Immature natural killer cell (primary cell): ENCODE results near the gene PSME3. TPM values are rescaled to one million over a fixed set of nuclear protein-coding genes. Genes with fewer than 3 reads are reported as not detected.
"Not testable (repeated sequence)": the region's sequence is repeated elsewhere in the genome, so short reads cannot be mapped to it uniquely, and the experiment has no call there.

Source experiments
- DNase-seq, 3 donors: peaks; one replicate each; pipeline ENCODE4 v3.0.0; 2022; ENCODE audit warnings: mixed read lengths in 1 of 3
- H3K27ac Mint-ChIP-seq, 6 donors: one replicate each; pipeline ENCODE4 v1.8.0; 2020; ENCODE audit warnings: mixed read lengths in 6 of 6, mild to moderate bottlenecking in 5 of 6, inconsistent platforms in 4 of 6, moderate library complexity in 3 of 6
- H3K27me3 Mint-ChIP-seq, 3 donors: one replicate each; pipeline ENCODE4 v1.8.0; 2020 to 2021; ENCODE audit warnings: low read depth in 3 of 3, mild to moderate bottlenecking in 3 of 3, mixed read lengths in 3 of 3, moderate library complexity in 3 of 3, inconsistent platforms in 1 of 3
- H3K36me3 Mint-ChIP-seq, 3 donors: one replicate each; pipeline ENCODE4 v1.8.0; 2020; ENCODE audit warnings: mixed read lengths in 3 of 3, inconsistent platforms in 2 of 3, mild to moderate bottlenecking in 2 of 3
- H3K4me1 Mint-ChIP-seq, 2 donors: one replicate each; pipeline ENCODE4 v1.8.0; 2020; ENCODE audit warnings: inconsistent platforms in 2 of 2, mild to moderate bottlenecking in 2 of 2, mixed read lengths in 2 of 2, moderate library complexity in 1 of 2
- H3K4me3 Mint-ChIP-seq, 5 donors: one replicate each; pipeline ENCODE4 v1.8.0; 2020; ENCODE audit warnings: mild to moderate bottlenecking in 5 of 5, mixed read lengths in 5 of 5, inconsistent platforms in 3 of 5, moderate library complexity in 3 of 5
- H3K9me3 Mint-ChIP-seq, 6 donors: one replicate each; pipeline ENCODE4 v1.8.0; 2020; ENCODE audit warnings: mild to moderate bottlenecking in 6 of 6, mixed read lengths in 6 of 6, inconsistent platforms in 4 of 6, moderate library complexity in 3 of 6
- polyA plus RNA-seq, 3 donors: library from polyadenylated mRNA; unstranded; fragments of 300-500 nt; fragmentation: Illumina TruSeq; gene quantifications; one replicate each; pipeline ENCODE4 v1.2.3, GENCODE V29; 2021

Gene PSME3
- polyA plus RNA-seq, 3 donors from 2014 or later: 122 to 200 (median 161) TPM

- Mint-ChIP-seq H3K27ac (peak overlapping the region in 1 of 6 donors; percentile 57), H3K27me3 (peaks cover 4 to 13% (median 5%) of the 10 kb centered on the region in 3 donors)
Observed at GRCh38 chr17:42866631-42867575, 33.7 kb downstream of the PSME3 start.

GRCh38 chr17:42867694-42868261 lies 34.6 kb downstream of the PSME3 start:
- not testable (repeated sequence) for H3K4me3 Mint-ChIP-seq, H3K27ac Mint-ChIP-seq, DNase-seq, H3K9me3 Mint-ChIP-seq, H3K4me1 Mint-ChIP-seq, H3K36me3 Mint-ChIP-seq
- H3K27me3 Mint-ChIP-seq: peaks cover 3 to 14% (median 5%) of the 10 kb centered on the region in 3 donors

More at GRCh38 chr17:42866631-42867575, 33.7 kb downstream of the PSME3 start:
- H3K9me3 Mint-ChIP-seq: no peaks in the 10 kb centered on the region
- no peaks in the 10 kb centered on the region for H3K4me1 Mint-ChIP-seq
- no peak overlapping the region for H3K4me3 Mint-ChIP-seq
- H3K36me3 Mint-ChIP-seq: no peaks in the 10 kb centered on the region
- no peak for DNase-seq

- no peak overlapping the region for H3K4me3 Mint-ChIP-seq
- DNase-seq: no peak
- H3K27me3 Mint-ChIP-seq: peaks cover 3 to 17% (median 5%) of the 10 kb centered on the region in 3 donors
- no peaks in the 10 kb centered on the region for H3K36me3 Mint-ChIP-seq
- no peak overlapping the region for H3K27ac Mint-ChIP-seq
- H3K9me3 Mint-ChIP-seq: no peaks in the 10 kb centered on the region
- no peaks in the 10 kb centered on the region for H3K4me1 Mint-ChIP-seq
Observed at GRCh38 chr17:42868338-42868737, 35.1 kb downstream of the PSME3 start.

DNA sequence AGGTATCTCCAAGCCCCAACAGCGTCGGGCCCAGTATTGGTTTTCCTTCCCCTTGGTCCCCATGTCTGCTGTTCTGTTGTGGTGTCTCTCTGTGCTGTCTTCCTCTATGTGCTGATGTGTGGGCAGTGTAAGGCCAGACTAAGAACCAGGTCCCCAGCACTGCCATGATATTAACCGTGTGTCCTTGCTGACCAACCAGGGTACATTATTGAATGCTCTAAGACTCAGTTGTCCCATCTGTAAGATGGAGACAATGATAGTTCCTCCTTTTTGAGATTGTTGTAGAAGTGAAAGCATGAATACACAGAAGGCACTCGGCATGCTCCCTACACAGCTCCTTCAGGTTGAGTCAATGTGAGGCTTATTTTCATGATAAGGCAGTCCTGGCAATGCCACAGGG lies 38.5 kb downstream of the PSME3 start:
- no peak overlapping the region for H3K4me3 Mint-ChIP-seq
- no peaks in the 10 kb centered on the region for H3K36me3 Mint-ChIP-seq
- no peaks in the 10 kb centered on the region for H3K4me1 Mint-ChIP-seq
- peaks cover 5 to 15% (median 5%) of the 10 kb centered on the region in 3 donors for H3K27me3 Mint-ChIP-seq
- H3K27ac Mint-ChIP-seq: no peak overlapping the region
- no peaks in the 10 kb centered on the region for H3K9me3 Mint-ChIP-seq
- no peak for DNase-seq

DNA sequence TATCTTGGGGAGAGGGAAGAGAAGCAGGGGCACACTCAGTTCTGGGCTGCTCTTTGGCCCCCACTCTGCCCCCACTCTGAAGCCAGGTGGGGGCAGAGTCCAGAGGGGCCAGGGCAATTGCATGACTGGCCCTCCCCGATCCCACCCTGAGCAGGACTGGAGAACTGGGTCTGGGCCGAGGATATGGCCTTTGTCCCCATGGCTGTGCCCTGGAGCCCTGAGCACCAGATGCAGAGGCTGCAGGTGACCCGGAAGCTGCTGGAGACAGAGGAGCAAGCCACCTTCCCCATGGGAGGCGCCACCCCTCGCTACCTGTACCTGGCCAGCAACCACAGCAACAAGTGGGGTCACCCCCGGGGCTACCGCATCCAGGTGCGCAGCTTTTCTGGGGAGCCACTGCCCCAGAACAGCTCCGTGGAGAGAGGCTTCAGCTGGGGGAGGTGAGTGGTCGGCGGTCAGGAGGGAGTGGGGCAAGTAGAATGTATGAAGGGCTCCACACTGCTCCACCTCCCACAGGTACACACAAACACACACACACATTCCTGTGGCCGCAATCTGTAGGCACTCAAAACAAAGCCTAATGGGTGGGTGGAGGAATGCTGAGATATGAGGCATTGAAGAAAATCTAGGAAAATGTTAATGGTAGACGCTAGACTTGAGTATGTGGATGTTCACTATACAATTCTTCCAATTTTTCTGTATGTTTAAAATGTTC lies 39.2 kb downstream of the PSME3 start:
- H3K27me3 Mint-ChIP-seq: peaks cover 5 to 13% (median 5%) of the 10 kb centered on the region in 3 donors
- no peaks in the 10 kb centered on the region for H3K36me3 Mint-ChIP-seq
- H3K4me3 Mint-ChIP-seq: no peak overlapping the region
- H3K9me3 Mint-ChIP-seq: no peaks in the 10 kb centered on the region
- no peak for DNase-seq
- no peak overlapping the region for H3K27ac Mint-ChIP-seq
- no peaks in the 10 kb centered on the region for H3K4me1 Mint-ChIP-seq

DNA sequence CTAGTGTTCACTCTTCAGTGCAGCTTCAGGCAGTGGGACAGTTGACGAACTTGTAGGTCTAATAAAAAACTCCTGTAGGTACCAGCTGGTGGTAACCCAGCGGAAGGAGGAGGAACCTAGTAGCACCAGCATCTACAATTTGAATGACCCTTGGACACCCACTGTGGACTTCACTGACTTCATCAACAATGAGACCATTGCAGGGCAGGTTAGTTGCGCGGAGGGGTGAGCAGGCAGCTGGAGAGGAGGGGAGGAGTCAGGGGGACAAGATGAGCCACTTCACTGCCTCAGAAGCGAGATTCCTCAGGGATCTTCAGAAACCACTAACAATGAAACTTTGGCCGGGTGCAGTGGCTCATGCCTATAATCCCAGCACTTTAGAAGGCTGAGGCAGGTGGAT lies 40.1 kb downstream of the PSME3 start:
- DNase-seq: no peak
- H3K27me3 Mint-ChIP-seq: peaks cover 5 to 11% (median 5%) of the 10 kb centered on the region in 3 donors
- H3K9me3 Mint-ChIP-seq: no peaks in the 10 kb centered on the region
- no peaks in the 10 kb centered on the region for H3K36me3 Mint-ChIP-seq
- no peaks in the 10 kb centered on the region for H3K4me1 Mint-ChIP-seq
- no peak overlapping the region for H3K4me3 Mint-ChIP-seq
- H3K27ac Mint-ChIP-seq: no peak overlapping the region

DNA sequence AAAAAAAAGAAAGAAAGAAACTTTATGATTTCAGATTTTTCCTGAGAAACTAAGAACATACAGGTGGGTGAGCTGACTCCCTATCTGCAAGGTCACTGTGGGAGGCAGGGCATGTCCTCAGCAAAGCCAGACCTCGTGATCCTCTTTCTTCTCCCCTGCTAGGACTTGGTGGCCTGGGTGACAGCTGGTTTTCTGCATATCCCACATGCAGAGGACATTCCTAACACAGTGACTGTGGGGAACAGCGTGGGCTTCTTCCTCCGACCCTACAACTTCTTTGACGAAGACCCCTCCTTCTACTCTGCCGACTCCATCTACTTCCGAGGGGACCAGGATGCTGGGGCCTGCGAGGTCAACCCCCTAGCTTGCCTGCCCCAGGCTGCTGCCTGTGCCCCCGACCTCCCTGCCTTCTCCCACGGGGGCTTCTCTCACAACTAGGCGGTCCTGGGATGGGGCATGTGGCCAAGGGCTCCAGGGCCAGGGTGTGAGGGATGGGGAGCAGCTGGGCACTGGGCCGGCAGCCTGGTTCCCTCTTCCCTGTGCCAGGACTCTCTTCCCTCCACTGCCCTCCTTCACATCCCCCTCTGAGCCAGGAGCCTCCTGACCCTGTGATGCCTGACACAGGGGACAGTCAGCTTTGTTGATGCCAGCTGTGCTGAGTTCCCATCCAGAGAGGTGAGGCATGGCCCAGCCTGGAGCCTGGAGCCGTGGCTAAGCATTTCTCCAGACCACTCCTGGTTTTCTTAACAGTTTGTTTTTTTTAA lies 40.9 kb downstream of the PSME3 start:
- not testable (repeated sequence) for H3K27me3 Mint-ChIP-seq, H3K9me3 Mint-ChIP-seq, DNase-seq, H3K4me3 Mint-ChIP-seq, H3K4me1 Mint-ChIP-seq, H3K36me3 Mint-ChIP-seq, H3K27ac Mint-ChIP-seq

DNA sequence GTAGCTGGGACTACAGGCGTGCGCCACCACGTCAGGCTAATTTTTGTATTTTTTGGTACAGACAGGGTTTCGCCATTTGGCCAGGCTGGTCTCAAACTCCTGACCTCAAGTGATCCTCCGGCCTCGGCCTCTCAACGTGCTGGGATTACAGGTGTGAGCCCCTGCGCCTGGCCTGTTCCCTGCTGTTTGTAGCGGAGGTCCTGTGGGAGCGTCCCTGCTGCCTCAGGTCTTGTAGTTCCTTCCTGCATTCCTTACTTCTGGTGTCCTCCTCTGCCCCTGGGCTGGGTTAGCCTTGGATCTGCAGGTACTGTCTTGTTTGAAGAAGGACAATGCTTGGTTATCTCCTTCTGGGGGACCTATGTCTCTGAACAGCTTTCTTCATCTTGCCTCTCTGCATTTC lies 43.8 kb downstream of the PSME3 start:
- no peak overlapping the region for H3K4me3 Mint-ChIP-seq
- no peak for DNase-seq
- H3K27ac Mint-ChIP-seq: no peak overlapping the region
- H3K27me3 Mint-ChIP-seq: peaks cover 3 to 8% (median 5%) of the 10 kb centered on the region in 3 donors
- H3K4me1 Mint-ChIP-seq: no peaks in the 10 kb centered on the region
- no peaks in the 10 kb centered on the region for H3K36me3 Mint-ChIP-seq
- no peaks in the 10 kb centered on the region for H3K9me3 Mint-ChIP-seq

DNA sequence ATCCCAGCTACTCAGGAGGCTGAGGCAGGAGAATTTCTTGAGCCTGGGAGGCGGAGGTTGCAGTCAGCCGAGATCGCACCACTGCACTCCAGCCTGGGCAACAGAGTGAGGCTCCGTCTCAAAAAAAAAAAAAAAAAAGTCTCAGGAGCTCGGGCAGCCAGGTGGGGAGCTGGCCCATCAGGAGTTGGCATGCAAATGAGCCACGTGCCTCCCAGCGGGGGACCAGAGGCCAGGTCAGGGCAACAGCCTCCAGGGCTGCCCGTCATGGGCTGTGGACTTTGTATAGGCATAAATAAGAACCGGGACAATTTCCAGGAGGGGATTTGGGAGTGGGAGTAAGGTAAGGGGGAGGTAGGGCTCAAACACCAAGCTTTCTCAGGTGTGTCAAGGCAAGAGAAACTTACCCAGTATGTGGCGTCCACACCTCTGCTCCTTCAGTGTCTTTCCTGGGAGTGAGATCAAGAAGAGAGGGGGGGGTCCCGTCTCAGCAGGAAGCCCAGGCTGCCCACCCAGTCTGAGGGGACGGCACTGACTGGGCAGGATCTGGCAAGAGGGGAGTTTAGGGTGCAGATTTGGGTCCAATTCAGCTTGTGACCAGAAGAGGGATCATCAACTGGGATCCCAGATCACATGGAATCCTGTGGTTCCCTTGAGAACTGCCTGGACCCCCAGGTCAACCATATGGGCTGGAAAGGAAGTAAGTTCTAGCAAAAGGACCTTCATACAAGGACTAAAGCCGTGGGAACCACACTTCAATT lies 45.1 kb downstream of the PSME3 start:
- Mint-ChIP-seq H3K4me3 (no peak overlapping the region), H3K36me3 (no peaks in the 10 kb centered on the region), H3K27ac (no peak overlapping the region), H3K27me3 (peaks cover 1 to 5% (median 4%) of the 10 kb centered on the region in 3 donors), H3K4me1 (no peaks in the 10 kb centered on the region), H3K9me3 (no peaks in the 10 kb centered on the region)
- DNase-seq: no peak

DNA sequence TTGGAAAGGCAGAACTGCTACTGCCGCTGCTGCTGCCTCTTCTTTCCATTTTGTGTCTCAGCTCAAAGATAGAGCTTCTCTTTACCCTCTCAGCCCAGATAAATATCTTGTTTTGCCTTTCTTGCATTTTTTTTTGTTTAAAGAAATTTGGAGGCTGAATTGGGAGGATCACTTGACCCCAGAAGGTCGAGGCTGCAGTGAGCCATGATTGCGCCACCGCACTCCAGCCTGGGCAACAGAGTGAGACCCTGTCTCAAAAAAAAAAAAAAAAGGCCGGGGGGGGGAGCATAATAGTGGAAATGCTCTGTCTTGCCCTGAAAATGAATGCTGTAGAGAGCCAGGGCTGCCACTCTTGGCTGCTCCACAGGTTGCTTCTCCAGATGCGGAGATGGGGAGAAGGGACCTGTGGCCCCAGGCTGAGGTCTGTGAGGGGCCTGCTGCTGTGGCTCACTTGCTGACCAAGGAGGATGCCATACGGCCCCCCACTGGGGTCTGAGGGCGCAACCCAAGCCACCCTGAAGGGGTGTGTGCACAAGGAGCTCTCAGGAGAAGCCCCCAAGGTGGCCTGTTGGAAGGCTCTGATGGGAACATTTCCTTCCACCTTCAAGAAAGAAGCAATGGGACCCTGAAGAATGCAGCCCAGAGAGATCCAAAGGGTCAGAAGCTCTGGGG lies 45.9 kb downstream of the PSME3 start:
- DNase-seq: no peak
- no peaks in the 10 kb centered on the region for H3K36me3 Mint-ChIP-seq
- no peaks in the 10 kb centered on the region for H3K9me3 Mint-ChIP-seq
- no peak overlapping the region for H3K4me3 Mint-ChIP-seq
- peaks cover 1 to 5% (median 5%) of the 10 kb centered on the region in 3 donors for H3K27me3 Mint-ChIP-seq
- H3K27ac Mint-ChIP-seq: no peak overlapping the region
- no peaks in the 10 kb centered on the region for H3K4me1 Mint-ChIP-seq

- Mint-ChIP-seq H3K4me1 (no peaks in the 10 kb centered on the region), H3K36me3 (no peaks in the 10 kb centered on the region), H3K27ac (peak overlapping the region in 1 of 6 donors; percentile 46), H3K4me3 (no peak overlapping the region), H3K9me3 (no peaks in the 10 kb centered on the region), H3K27me3 (peaks cover 1 to 5% (median 5%) of the 10 kb centered on the region in 3 donors)
- DNase-seq: no peak
Observed at GRCh38 chr17:42879596-42879985, 46.4 kb downstream of the PSME3 start.

DNA sequence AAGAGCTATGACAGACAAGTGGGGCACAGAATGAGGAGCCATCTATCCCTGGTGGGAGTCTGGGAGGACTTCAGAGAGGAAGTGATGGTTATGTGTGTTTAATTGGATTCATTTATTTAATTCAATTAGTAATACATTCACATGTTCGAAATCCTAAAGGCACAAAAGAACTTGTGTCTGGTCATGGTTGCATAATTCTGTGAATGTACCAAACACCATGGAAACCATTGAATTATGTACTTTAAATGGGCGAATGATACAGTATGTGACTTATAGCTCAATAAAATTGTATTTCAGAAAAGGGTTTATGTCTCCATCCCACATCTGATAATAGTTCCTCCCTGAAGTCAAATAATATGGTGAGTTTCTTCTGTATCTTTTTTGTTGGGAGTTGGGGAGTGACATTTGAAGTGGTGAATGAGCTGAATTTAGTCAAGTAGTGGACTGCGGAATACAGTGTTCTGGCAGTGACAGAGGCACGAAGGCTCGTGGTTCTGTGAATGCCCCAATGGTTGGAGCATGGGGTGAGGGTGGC lies 47.6 kb downstream of the PSME3 start:
- H3K4me1 Mint-ChIP-seq: no peaks in the 10 kb centered on the region
- H3K36me3 Mint-ChIP-seq: no peaks in the 10 kb centered on the region
- H3K9me3 Mint-ChIP-seq: no peaks in the 10 kb centered on the region
- no peak for DNase-seq
- no peak overlapping the region for H3K27ac Mint-ChIP-seq
- H3K4me3 Mint-ChIP-seq: no peak overlapping the region
- H3K27me3 Mint-ChIP-seq: peaks cover 0 to 5% (median 1%) of the 10 kb centered on the region in 3 donors
